ENCODE measurements around the gene HYDIN.

The HYDIN gene

GRCh38 chr16:71198408-71198807 lies 32.1 kb downstream of the HYDIN start:
- Histone ChIP-seq H4K20me1 (ENCODE audit: insufficient read depth, low read length, poor library complexity, severe bottlenecking) (no peaks in the 10 kb centered on the region), H3K27me3 (ENCODE audit: insufficient read depth, low read length, poor library complexity, severe bottlenecking) (no peaks in the 10 kb centered on the region), H3K9me2 (replicated peaks; ENCODE audit: low read depth, low read length) (no peaks in the 10 kb centered on the region), H2AFZ (ENCODE audit: low read length) (no peak overlapping the region), H3K9ac (ENCODE audit: low read depth, low read length, poor library complexity, severe bottlenecking) (no peak overlapping the region), H3K4me2 (ENCODE audit: low read depth, low read length, poor library complexity, severe bottlenecking) (no peak overlapping the region), H3F3A (ENCODE audit: low read depth) (no peaks in the 10 kb centered on the region), H3K9me3 (ENCODE audit: insufficient read depth, low read depth, low read length) (no peaks in the 10 kb centered on the region), H3K79me2 (ENCODE audit: insufficient read depth, low read length) (no peaks in the 10 kb centered on the region), H3K4me1 (ENCODE audit: insufficient read depth, low read length, poor library complexity, severe bottlenecking) (no peaks in the 10 kb centered on the region), H3K36me3 (ENCODE audit: insufficient read depth, low read length) (no peaks in the 10 kb centered on the region), H3K4me3 (ENCODE audit: low read length, poor library complexity, severe bottlenecking) (no peak overlapping the region)
- TF ChIP-seq EZH2phosphoT487 (IDR thresholded peaks at IDR 0.05; ENCODE audit: borderline replicate concordance): no peak
- no peak for TF ChIP-seq CTCF (conservative IDR thresholded peaks at IDR 0.05; ENCODE audit: low read length)

GRCh38 chr16:71192387-71192786 lies 38.1 kb downstream of the HYDIN start:
- no peaks in the 10 kb centered on the region for H3K27me3 ChIP-seq (ENCODE audit: insufficient read depth, low read length, poor library complexity, severe bottlenecking)
- H3K9me3 ChIP-seq (ENCODE audit: insufficient read depth, low read depth, low read length): no peaks in the 10 kb centered on the region
- H3K79me2 ChIP-seq (ENCODE audit: insufficient read depth, low read length): no peaks in the 10 kb centered on the region
- H3K9me2 ChIP-seq (replicated peaks; ENCODE audit: low read depth, low read length): 0 out of 2 replicates have a peak, but pooled peaks cover 3% of the 10 kb centered on the region
- H3K4me3 ChIP-seq (ENCODE audit: low read length, poor library complexity, severe bottlenecking): no peak overlapping the region
- H2AFZ ChIP-seq (ENCODE audit: low read length): no peak overlapping the region
- H3K4me2 ChIP-seq (ENCODE audit: low read depth, low read length, poor library complexity, severe bottlenecking): no peak overlapping the region
- no peak overlapping the region for H3K9ac ChIP-seq (ENCODE audit: low read depth, low read length, poor library complexity, severe bottlenecking)
- no peaks in the 10 kb centered on the region for H3F3A ChIP-seq (ENCODE audit: low read depth)
- TF ChIP-seq CTCF (conservative IDR thresholded peaks at IDR 0.05; ENCODE audit: low read length) (no peak), EZH2phosphoT487 (IDR thresholded peaks at IDR 0.05; ENCODE audit: borderline replicate concordance) (no peak)
- H3K4me1 ChIP-seq (ENCODE audit: insufficient read depth, low read length, poor library complexity, severe bottlenecking): no peaks in the 10 kb centered on the region
- no peaks in the 10 kb centered on the region for H3K36me3 ChIP-seq (ENCODE audit: insufficient read depth, low read length)
- no peaks in the 10 kb centered on the region for H4K20me1 ChIP-seq (ENCODE audit: insufficient read depth, low read length, poor library complexity, severe bottlenecking)

DNA sequence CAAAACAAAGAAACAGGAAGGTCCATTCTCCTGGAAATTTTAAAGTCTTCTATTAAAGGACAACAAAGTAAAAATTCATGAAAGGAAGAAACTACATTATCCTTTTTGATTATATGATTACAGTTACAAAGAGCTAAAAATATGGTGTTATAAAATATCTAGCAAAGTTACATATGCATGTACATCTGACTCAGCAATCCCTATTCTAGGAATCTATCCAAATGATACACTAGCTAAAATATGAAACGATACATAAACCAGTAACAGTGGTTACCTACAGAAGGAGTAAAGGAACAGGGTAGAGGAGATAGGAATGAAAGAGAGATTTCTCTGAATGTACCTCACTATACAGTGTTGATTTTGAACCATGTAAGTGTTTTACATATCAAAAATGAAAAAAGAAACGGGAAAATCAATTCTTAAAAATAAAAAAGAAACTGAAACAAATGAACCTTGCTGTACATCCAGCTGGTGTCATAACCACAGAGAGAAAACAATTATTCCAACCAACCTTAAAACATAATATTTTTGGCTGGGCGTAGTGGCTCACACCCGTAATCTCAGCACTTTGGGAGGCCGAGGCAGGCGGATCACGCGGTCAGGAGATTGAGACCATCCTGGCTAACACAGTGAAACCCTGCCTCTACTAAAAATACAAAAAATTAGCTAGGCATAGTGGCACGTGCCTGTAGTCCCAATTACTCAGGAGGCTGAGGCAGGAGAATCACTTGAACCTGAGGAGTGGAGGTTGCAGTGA lies 41.4 kb downstream of the HYDIN start:
- no peaks in the 10 kb centered on the region for H3K27me3 ChIP-seq (ENCODE audit: insufficient read depth, low read length, poor library complexity, severe bottlenecking)
- no peaks in the 10 kb centered on the region for H3K4me1 ChIP-seq (ENCODE audit: insufficient read depth, low read length, poor library complexity, severe bottlenecking)
- H4K20me1 ChIP-seq (ENCODE audit: insufficient read depth, low read length, poor library complexity, severe bottlenecking): no peaks in the 10 kb centered on the region
- H3K79me2 ChIP-seq (ENCODE audit: insufficient read depth, low read length): no peaks in the 10 kb centered on the region
- H3K36me3 ChIP-seq (ENCODE audit: insufficient read depth, low read length): no peaks in the 10 kb centered on the region
- no peaks in the 10 kb centered on the region for H3F3A ChIP-seq (ENCODE audit: low read depth)
- H3K9me2 ChIP-seq (replicated peaks; ENCODE audit: low read depth, low read length): 0 out of 2 replicates have a peak, but pooled peaks cover 3% of the 10 kb centered on the region
- no peak overlapping the region for H2AFZ ChIP-seq (ENCODE audit: low read length)
- no peak overlapping the region for H3K4me2 ChIP-seq (ENCODE audit: low read depth, low read length, poor library complexity, severe bottlenecking)
- H3K4me3 ChIP-seq (ENCODE audit: low read length, poor library complexity, severe bottlenecking): no peak overlapping the region
- H3K9me3 ChIP-seq (ENCODE audit: insufficient read depth, low read depth, low read length): no peaks in the 10 kb centered on the region
- no peak for TF ChIP-seq EZH2phosphoT487 (IDR thresholded peaks at IDR 0.05; ENCODE audit: borderline replicate concordance)
- TF ChIP-seq CTCF (conservative IDR thresholded peaks at IDR 0.05; ENCODE audit: low read length): no peak
- H3K9ac ChIP-seq (ENCODE audit: low read depth, low read length, poor library complexity, severe bottlenecking): no peak overlapping the region

Measured in Loucy (cell line).